ENCODE results near the gene SRGAP1.

SRGAP1 gene

DNA sequence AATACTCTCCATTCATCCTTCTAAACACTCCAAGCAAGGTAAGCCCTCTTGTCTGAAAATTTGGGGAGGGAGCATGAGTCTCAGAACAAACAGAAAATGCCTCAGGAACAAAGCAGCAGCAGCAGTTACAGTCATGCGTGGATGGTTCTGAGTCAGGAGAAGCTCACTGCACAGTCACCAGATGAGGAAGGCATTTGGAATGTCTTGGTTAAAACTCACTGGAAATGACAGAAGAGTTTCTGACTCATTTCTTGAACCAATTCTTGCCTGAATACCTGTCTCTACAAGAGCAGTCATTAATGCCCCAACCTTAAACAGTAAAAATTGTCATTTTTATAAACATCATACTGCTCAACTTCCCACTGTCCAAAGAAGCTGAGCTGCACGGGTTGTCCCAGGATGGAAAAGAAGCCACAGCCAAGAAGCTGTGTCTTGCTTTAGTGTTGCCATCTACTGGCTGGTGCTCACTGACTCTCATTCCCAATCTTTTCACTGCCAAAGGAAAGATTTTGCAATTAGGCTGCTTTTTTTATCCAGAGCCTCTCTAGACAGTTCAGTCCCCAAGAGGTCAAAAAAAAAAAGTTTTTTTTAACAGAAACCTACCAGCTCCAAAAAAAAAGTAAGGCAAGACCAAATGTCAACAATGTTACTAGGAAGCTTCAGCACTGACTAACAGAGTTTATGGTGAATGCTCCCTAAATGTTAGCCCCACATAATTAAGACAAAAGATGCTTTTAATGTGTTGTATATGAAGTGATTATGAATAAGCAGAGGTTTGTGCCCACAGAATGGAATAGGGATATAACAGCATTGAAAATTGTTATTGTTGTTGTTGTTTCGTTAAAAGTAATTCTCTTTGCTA, 337.2 kb downstream of the SRGAP1 start:
- Histone ChIP-seq H3K4me3 (replicated peaks; ENCODE audit: insufficient read depth, low read length) (no peak overlapping the region), H3K27ac (replicated peaks) (no peak overlapping the region), H3K27me3 (ENCODE audit: insufficient read depth, poor library complexity, severe bottlenecking) (no peaks in the 10 kb centered on the region)
- TF ChIP-seq, protein P1, sequence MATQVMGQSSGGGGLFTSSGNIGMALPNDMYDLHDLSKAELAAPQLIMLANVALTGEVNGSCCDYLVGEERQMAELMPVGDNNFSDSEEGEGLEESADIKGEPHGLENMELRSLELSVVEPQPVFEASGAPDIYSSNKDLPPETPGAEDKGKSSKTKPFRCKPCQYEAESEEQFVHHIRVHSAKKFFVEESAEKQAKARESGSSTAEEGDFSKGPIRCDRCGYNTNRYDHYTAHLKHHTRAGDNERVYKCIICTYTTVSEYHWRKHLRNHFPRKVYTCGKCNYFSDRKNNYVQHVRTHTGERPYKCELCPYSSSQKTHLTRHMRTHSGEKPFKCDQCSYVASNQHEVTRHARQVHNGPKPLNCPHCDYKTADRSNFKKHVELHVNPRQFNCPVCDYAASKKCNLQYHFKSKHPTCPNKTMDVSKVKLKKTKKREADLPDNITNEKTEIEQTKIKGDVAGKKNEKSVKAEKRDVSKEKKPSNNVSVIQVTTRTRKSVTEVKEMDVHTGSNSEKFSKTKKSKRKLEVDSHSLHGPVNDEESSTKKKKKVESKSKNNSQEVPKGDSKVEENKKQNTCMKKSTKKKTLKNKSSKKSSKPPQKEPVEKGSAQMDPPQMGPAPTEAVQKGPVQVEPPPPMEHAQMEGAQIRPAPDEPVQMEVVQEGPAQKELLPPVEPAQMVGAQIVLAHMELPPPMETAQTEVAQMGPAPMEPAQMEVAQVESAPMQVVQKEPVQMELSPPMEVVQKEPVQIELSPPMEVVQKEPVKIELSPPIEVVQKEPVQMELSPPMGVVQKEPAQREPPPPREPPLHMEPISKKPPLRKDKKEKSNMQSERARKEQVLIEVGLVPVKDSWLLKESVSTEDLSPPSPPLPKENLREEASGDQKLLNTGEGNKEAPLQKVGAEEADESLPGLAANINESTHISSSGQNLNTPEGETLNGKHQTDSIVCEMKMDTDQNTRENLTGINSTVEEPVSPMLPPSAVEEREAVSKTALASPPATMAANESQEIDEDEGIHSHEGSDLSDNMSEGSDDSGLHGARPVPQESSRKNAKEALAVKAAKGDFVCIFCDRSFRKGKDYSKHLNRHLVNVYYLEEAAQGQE (IDR thresholded peaks at IDR 0.05; ENCODE audit: insufficient replicate concordance, low read depth), result no peak
- TF ChIP-seq POLR2AphosphoS5 (IDR thresholded peaks at IDR 0.05; ENCODE audit: low read depth), result no peak
- TF ChIP-seq, protein P2, sequence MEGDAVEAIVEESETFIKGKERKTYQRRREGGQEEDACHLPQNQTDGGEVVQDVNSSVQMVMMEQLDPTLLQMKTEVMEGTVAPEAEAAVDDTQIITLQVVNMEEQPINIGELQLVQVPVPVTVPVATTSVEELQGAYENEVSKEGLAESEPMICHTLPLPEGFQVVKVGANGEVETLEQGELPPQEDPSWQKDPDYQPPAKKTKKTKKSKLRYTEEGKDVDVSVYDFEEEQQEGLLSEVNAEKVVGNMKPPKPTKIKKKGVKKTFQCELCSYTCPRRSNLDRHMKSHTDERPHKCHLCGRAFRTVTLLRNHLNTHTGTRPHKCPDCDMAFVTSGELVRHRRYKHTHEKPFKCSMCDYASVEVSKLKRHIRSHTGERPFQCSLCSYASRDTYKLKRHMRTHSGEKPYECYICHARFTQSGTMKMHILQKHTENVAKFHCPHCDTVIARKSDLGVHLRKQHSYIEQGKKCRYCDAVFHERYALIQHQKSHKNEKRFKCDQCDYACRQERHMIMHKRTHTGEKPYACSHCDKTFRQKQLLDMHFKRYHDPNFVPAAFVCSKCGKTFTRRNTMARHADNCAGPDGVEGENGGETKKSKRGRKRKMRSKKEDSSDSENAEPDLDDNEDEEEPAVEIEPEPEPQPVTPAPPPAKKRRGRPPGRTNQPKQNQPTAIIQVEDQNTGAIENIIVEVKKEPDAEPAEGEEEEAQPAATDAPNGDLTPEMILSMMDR (IDR thresholded peaks at IDR 0.05; ENCODE audit: insufficient read depth, low read length), result peak; percentile 9
- peak in 1 of 2 experiments; percentile 11 for DNase-seq (ENCODE audit: low read depth in 1 of 2, low spot score in 1 of 2)

GRCh38 chr12:64184216-64184615, 339.7 kb downstream of the SRGAP1 start:
- no peaks in the 10 kb centered on the region for H3K27me3 ChIP-seq (ENCODE audit: insufficient read depth, poor library complexity, severe bottlenecking)
- H3K27ac ChIP-seq (replicated peaks), result no peak overlapping the region
- no peak overlapping the region for H3K4me3 ChIP-seq (replicated peaks; ENCODE audit: insufficient read depth, low read length)
- TF ChIP-seq GABPA (IDR thresholded peaks at IDR 0.05; ENCODE audit: low read depth) (no peak), SPI1 (IDR thresholded peaks at IDR 0.05; ENCODE audit: borderline replicate concordance, low read depth) (no peak), POLR2AphosphoS5 (IDR thresholded peaks at IDR 0.05; ENCODE audit: low read depth) (no peak)
- TF ChIP-seq, protein P2 (IDR thresholded peaks at IDR 0.05; ENCODE audit: insufficient read depth, low read length), result no peak
- TF ChIP-seq, protein P1 (IDR thresholded peaks at IDR 0.05; ENCODE audit: insufficient replicate concordance, low read depth), result no peak
- DNase-seq (ENCODE audit: low read depth in 1 of 2, low spot score in 1 of 2), result no peak

DNA sequence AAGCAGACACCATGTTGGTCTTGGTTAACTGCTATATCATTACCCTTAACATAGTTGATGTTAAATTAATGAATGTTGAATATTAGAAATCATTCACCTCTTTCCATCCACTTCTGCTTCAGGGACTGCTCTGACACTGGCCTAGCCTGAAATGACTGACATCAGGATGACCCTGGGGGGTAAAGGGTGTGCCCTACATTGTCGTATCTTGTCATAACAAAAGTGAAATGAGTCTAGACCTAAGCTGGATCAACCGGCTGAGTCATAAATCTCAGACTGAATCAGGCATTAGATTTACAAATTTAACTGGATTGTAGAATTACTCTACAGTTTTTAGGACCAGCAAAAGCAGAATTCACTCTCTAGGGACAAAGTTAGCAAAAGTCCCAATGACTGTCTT, 342.3 kb downstream of the SRGAP1 start:
- no peak for DNase-seq (ENCODE audit: low read depth in 1 of 2, low spot score in 1 of 2)
- no peak overlapping the region for H3K27ac ChIP-seq (replicated peaks)
- H3K27me3 ChIP-seq (ENCODE audit: insufficient read depth, poor library complexity, severe bottlenecking), result no peaks in the 10 kb centered on the region
- TF ChIP-seq, protein P1 (IDR thresholded peaks at IDR 0.05; ENCODE audit: insufficient replicate concordance, low read depth), result no peak
- TF ChIP-seq, protein P2 (IDR thresholded peaks at IDR 0.05; ENCODE audit: insufficient read depth, low read length), result no peak
- TF ChIP-seq POLR2AphosphoS5 (IDR thresholded peaks at IDR 0.05; ENCODE audit: low read depth) (no peak), GABPA (IDR thresholded peaks at IDR 0.05; ENCODE audit: low read depth) (no peak), SPI1 (IDR thresholded peaks at IDR 0.05; ENCODE audit: borderline replicate concordance, low read depth) (no peak)
- no peak overlapping the region for H3K4me3 ChIP-seq (replicated peaks; ENCODE audit: insufficient read depth, low read length)

Measured in HL-60 (cell line).